Fibroblast of lung (primary cell): ENCODE data around the gene CCL18. TPM values are rescaled to one million over a fixed set of nuclear protein-coding genes. Genes with fewer than 3 reads are reported as not detected.

Experiments used
- DNase-seq, 2 donors: peaks; one replicate each; pipeline versions ENCODE4 v3.0.0 to v3.0.0-alpha.2; 2010; ENCODE audit warnings: low read depth in 2 of 2
- H2AFZ ChIP-seq: 2 replicates; pipeline ENCODE4 v1.5.1; 2012; ENCODE audit warnings: low read length, control low read depth, inconsistent platforms
- H3K27ac ChIP-seq: 2 replicates; pipeline ENCODE4 v1.5.1; 2011; ENCODE audit warnings: low read length, control low read depth; ENCODE audit not compliant: insufficient read depth
- H3K27me3 ChIP-seq: 2 replicates; pipeline ENCODE4 v1.5.1; 2011; ENCODE audit warnings: mild to moderate bottlenecking, low read length; ENCODE audit not compliant: control insufficient read depth, insufficient read depth
- H3K36me3 ChIP-seq: 2 replicates; pipeline ENCODE4 v1.5.1; 2011; ENCODE audit warnings: low read length; ENCODE audit not compliant: control insufficient read depth, insufficient read depth
- H3K4me1 ChIP-seq: 2 replicates; pipeline ENCODE4 v1.5.1; 2011; ENCODE audit warnings: low read length; ENCODE audit not compliant: control insufficient read depth, insufficient read depth; ENCODE audit errors: extremely low read depth
- H3K4me2 ChIP-seq: 2 replicates; pipeline ENCODE4 v1.5.1; 2011; ENCODE audit warnings: low read length, control low read depth; ENCODE audit not compliant: insufficient read depth; ENCODE audit errors: extremely low read depth
- H3K4me3 ChIP-seq, 4 experiments: fragments of 200-600 bp in 1 of 4; sonication (generic) in 1 of 4; replicated peaks in 1 of 4; 2 replicates each; pipeline ENCODE4 v1.5.1; 2011 to 2016; ENCODE audit warnings: low read length in 4 of 4, low read depth in 3 of 4, mild to moderate bottlenecking in 3 of 4, control low read depth in 2 of 4, inconsistent platforms in 1 of 4, mixed read lengths in 1 of 4; ENCODE audit not compliant: insufficient read depth in 1 of 4; ENCODE audit errors: control extremely low read depth in 1 of 4
- H3K79me2 ChIP-seq: 2 replicates; pipeline ENCODE4 v1.5.1; 2012; ENCODE audit warnings: mild to moderate bottlenecking, low read length, inconsistent platforms; ENCODE audit not compliant: control insufficient read depth, insufficient read depth
- H3K9ac ChIP-seq: 2 replicates; pipeline ENCODE4 v1.5.1; 2011; ENCODE audit warnings: mild to moderate bottlenecking, low read length, control low read depth; ENCODE audit not compliant: insufficient read depth
- H3K9me3 ChIP-seq: 2 replicates; pipeline ENCODE4 v1.5.1; 2012; ENCODE audit warnings: low read depth, low read length; ENCODE audit not compliant: control insufficient read depth, insufficient read depth
- H4K20me1 ChIP-seq: 2 replicates; pipeline ENCODE4 v1.5.1; 2011; ENCODE audit warnings: low read length; ENCODE audit not compliant: control insufficient read depth, insufficient read depth; ENCODE audit errors: extremely low read depth
- CTCF ChIP-seq, 2 donors: IDR thresholded peaks in 1 of 2; conservative IDR thresholded peaks in 1 of 2; 1 replicate in 1 of 2; 2 replicates in 1 of 2; pipeline ENCODE4 v1.5.1; 2011 to 2012; ENCODE audit warnings: low read length in 2 of 2, control low read depth in 1 of 2, inconsistent platforms in 1 of 2, low read depth in 1 of 2, mild to moderate bottlenecking in 1 of 2
- EZH2 ChIP-seq: IDR thresholded peaks from 2 replicates; pipeline ENCODE4 v1.5.1; 2012; ENCODE audit warnings: low read length, control low read depth, mild to moderate bottlenecking; ENCODE audit errors: missing control alignments
- polyA plus RNA-seq, 2 donors: library from polyadenylated mRNA; depleted of rRNA in 1 of 2; stranded (reverse) in 1 of 2; unstranded in 1 of 2; fragments of >200 nt; gene quantifications; 2 replicates each; pipeline ENCODE4 v1.2.1, GENCODE V29; 2011 to 2012; ENCODE audit warnings: missing spikeins in 1 of 2
- total RNA-seq: library from RNA; depleted of rRNA; stranded (reverse); fragments of >200 nt; gene quantifications from 2 replicates; pipeline ENCODE4 v1.2.1, GENCODE V29; 2014

The CCL18 gene
- total and polyA plus RNA-seq, 2 donors (not counting 1 experiment from before 2014, with no cell fraction given) = not detected

GRCh38 chr17:36088670-36089338 lies 24.7 kb downstream of the CCL18 start:
- TF ChIP-seq EZH2 = no peak
- TF ChIP-seq CTCF (conservative IDR thresholded peaks at IDR 0.05 in 1 of 2, IDR thresholded peaks at IDR 0.05 in 1 of 2; ENCODE audit: low read depth in 1 of 2, low read length in 2 of 2) = no peak
- no peak overlapping the region for H3K27ac ChIP-seq
- no peaks in the 10 kb centered on the region for H3K9me3 ChIP-seq
- H4K20me1 ChIP-seq = no peaks in the 10 kb centered on the region
- H3K79me2 ChIP-seq = no peaks in the 10 kb centered on the region
- H3K4me1 ChIP-seq = no peaks in the 10 kb centered on the region
- H3K27me3 ChIP-seq = no peaks in the 10 kb centered on the region
- no peak overlapping the region for H3K4me3 ChIP-seq
- no peak overlapping the region for H2AFZ ChIP-seq
- no peaks in the 10 kb centered on the region for H3K36me3 ChIP-seq
- DNase-seq = no peak
- H3K4me2 ChIP-seq = no peak overlapping the region
- no peak overlapping the region for H3K9ac ChIP-seq

GRCh38 chr17:36089339-36089865 lies 25.3 kb downstream of the CCL18 start:
- DNase-seq = no peak
- no peaks in the 10 kb centered on the region for H3K36me3 ChIP-seq
- no peaks in the 10 kb centered on the region for H3K9me3 ChIP-seq
- H3K27ac ChIP-seq = no peak overlapping the region
- H3K9ac ChIP-seq = no peak overlapping the region
- no peaks in the 10 kb centered on the region for H3K79me2 ChIP-seq
- no peaks in the 10 kb centered on the region for H4K20me1 ChIP-seq
- no peaks in the 10 kb centered on the region for H3K27me3 ChIP-seq
- no peak overlapping the region for H2AFZ ChIP-seq
- H3K4me2 ChIP-seq = no peak overlapping the region
- H3K4me3 ChIP-seq = no peak overlapping the region
- H3K4me1 ChIP-seq = no peaks in the 10 kb centered on the region
- TF ChIP-seq EZH2 (no peak), CTCF (conservative IDR thresholded peaks at IDR 0.05 in 1 of 2, IDR thresholded peaks at IDR 0.05 in 1 of 2; ENCODE audit: low read depth in 1 of 2, low read length in 2 of 2) (no peak)

- Histone ChIP-seq H3K79me2 (no peaks in the 10 kb centered on the region), H3K27me3 (no peaks in the 10 kb centered on the region), H3K36me3 (no peaks in the 10 kb centered on the region), H3K4me1 (no peaks in the 10 kb centered on the region), H3K9ac (no peak within 1 kb of the TSS), H3K4me2 (no peak within 1 kb of the TSS), H3K4me3 (no peak within 1 kb of the TSS), H4K20me1 (no peaks in the 10 kb centered on the region), H3K9me3 (no peaks in the 10 kb centered on the region), H2AFZ (no peak within 1 kb of the TSS), H3K27ac (no peak within 1 kb of the TSS)
- no peak for DNase-seq
- no peak for TF ChIP-seq EZH2
- no peak for TF ChIP-seq CTCF (conservative IDR thresholded peaks at IDR 0.05 in 1 of 2, IDR thresholded peaks at IDR 0.05 in 1 of 2; ENCODE audit: low read depth in 1 of 2, low read length in 2 of 2)
Measured at GRCh38 chr17:36089888-36090836, 26.1 kb downstream of the CCL18 start, which contains the start of gene CCL3. CCL3 (minus strand) TSS chr17:36090143; CDS start chr17:36090058, 85 bp downstream.
